Stomach (tissue), 4 donors: ENCODE results near the gene AIF1.

Experiments used
- CTCF ChIP-seq, 7 experiments: fragments of 450-650 bp in 4 of 7; fragments of 200-600 bp in 3 of 7; sonication (generic) in 3 of 7; IDR thresholded peaks; one replicate each; pipeline ENCODE4 v1.5.1; 2016 to 2019; ENCODE audit warnings: antibody characterized with exemption in 7 of 7, control low read depth in 2 of 7, mild to moderate bottlenecking in 1 of 7
- POLR2A ChIP-seq, 4 donors: fragments of 450-650 bp; IDR thresholded peaks; one replicate each; pipeline ENCODE4 v1.6.1; 2016; ENCODE audit warnings: antibody characterized with exemption in 4 of 4, control low read depth in 2 of 4, mild to moderate bottlenecking in 1 of 4, moderate library complexity in 1 of 4

GRCh38 chr6:31569861-31570536, 45.0 kb upstream of the AIF1 start:
- TF ChIP-seq CTCF (IDR thresholded peaks at IDR 0.05) (no peak), POLR2A (IDR thresholded peaks at IDR 0.05) (no peak)
